ENCODE results near the gene CTCF.

Gene CTCF

GRCh38 chr16:67551091-67551490 lies 11.2 kb upstream of the CTCF start:
- DNase-seq = no peak

GRCh38 chr16:67551972-67552371 lies 10.4 kb upstream of the CTCF start:
- no peak for DNase-seq

- no peak for DNase-seq
Measured at GRCh38 chr16:67552476-67552875, 9.8 kb upstream of the CTCF start.

GRCh38 chr16:67555795-67556212 lies 6.5 kb upstream of the CTCF start:
- DNase-seq = no peak

- DNase-seq = no peak
Measured at GRCh38 chr16:67558859-67559258, 3.5 kb upstream of the CTCF start.

GRCh38 chr16:67560827-67561342 lies 1.4 kb upstream of the CTCF start:
- no peak for DNase-seq

GRCh38 chr16:67561501-67561823 lies 864 bp upstream of the CTCF start:
- no peak for DNase-seq

GRCh38 chr16:67561824-67562525 lies 351 bp upstream of the CTCF start:
- DNase-seq = peak; percentile 89

GRCh38 chr16:67562918-67563707 lies 787 bp downstream of the CTCF start:
- no peak for DNase-seq

- DNase-seq = no peak
Measured at GRCh38 chr16:67563708-67564468, 1.6 kb downstream of the CTCF start.

- DNase-seq = no peak
Measured at GRCh38 chr16:67565470-67566100, 3.3 kb downstream of the CTCF start.

GRCh38 chr16:67571464-67571863 lies 9.1 kb downstream of the CTCF start:
- no peak for DNase-seq

- DNase-seq = no peak
Measured at GRCh38 chr16:67571981-67572431, 9.7 kb downstream of the CTCF start.

- DNase-seq = no peak
Measured at GRCh38 chr16:67579686-67580085, 17.4 kb downstream of the CTCF start.

- no peak for DNase-seq
Measured at GRCh38 chr16:67580202-67580601, 17.9 kb downstream of the CTCF start.

- no peak for DNase-seq
Measured at GRCh38 chr16:67593288-67593687, 31.0 kb downstream of the CTCF start.

GRCh38 chr16:67593701-67594100 lies 31.4 kb downstream of the CTCF start:
- no peak for DNase-seq

- DNase-seq = no peak
Measured at GRCh38 chr16:67594256-67594915, 32.1 kb downstream of the CTCF start.

- no peak for DNase-seq
Measured at GRCh38 chr16:67594956-67595355, 32.6 kb downstream of the CTCF start.

- no peak for DNase-seq
Measured at GRCh38 chr16:67598527-67598926, 36.2 kb downstream of the CTCF start.

- DNase-seq = no peak
Measured at GRCh38 chr16:67605641-67606040, 43.3 kb downstream of the CTCF start.

GRCh38 chr16:67606632-67607031 lies 44.3 kb downstream of the CTCF start:
- no peak for DNase-seq
